Medulla oblongata (tissue), 1 donor: ENCODE measurements around the gene SMAGP.
A peak's percentile ranks its signal among the peaks of the same experiment; 100 is the strongest.
"Not testable (repeated sequence)": the region's sequence is repeated elsewhere in the genome, so short reads cannot be mapped to it uniquely, and the experiment has no call there.

Source experiments
- DNase-seq: peaks from one replicate; pipeline ENCODE4 v3.0.0-alpha.2; 2015; ENCODE audit errors: extremely low spot score

SMAGP gene

GRCh38 chr12:51264297-51264696, 5.9 kb downstream of the SMAGP start:
- DNase-seq = no peak

DNA sequence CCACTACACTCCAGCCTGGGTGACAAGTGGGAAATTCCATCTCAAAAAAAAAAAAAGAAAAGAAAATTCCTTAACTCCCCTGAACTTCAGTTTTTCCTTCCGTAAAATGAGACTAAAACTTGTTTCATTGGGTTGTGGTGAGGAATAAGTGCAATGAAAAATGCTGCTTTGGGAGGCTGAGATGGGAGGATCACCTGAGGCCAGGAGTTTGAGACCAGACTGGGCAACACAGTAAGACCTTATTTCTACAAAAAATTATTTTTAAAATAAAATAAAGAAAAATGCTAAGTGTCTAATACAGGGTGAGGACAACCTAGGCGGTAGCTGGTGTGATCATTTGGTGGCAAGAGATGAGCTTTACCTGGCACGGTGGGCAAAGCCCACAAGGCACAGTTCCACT, 6.9 kb downstream of the SMAGP start:
- no peak for DNase-seq

DNA sequence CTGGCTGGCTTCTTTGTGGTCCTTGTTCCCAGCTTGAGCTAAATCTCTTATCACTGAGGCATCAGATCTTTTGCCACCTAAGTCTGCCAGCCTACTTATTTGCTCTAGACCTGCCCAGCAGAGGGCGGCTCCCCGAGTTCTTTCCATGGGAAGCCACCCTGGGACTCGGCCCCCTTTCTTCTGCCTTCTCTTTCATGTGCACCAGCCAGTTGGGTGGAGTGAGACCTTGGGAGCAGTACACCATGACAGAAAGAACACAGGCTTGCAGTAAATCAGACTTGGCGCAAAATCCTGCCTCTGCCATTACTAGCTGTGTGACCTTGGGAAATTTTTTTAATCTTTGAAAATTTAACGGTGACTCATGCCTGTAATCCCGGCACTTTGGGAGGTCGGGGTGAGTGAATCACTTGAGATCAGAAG, 7.4 kb downstream of the SMAGP start:
- DNase-seq = no peak

DNA sequence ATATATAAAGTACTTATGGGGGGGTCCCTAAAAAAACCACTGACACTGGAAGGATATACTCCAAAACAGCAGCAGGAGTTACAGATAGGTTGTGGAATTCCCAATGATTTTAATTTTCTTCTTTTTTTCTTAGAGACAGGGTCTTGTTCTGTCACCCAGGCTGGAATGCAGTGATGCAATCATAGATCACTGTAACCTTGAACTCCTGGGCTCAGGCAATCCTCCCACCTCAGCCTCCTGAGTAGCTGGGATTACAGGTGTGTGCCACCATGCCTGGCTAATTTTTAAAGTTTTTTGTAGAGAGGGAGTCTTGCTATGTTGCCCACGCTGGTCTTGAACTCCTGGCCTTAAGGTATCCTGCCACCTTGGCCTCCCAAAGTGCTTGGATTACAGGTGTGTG, 10.6 kb downstream of the SMAGP start:
- DNase-seq = not testable (repeated sequence)

DNA sequence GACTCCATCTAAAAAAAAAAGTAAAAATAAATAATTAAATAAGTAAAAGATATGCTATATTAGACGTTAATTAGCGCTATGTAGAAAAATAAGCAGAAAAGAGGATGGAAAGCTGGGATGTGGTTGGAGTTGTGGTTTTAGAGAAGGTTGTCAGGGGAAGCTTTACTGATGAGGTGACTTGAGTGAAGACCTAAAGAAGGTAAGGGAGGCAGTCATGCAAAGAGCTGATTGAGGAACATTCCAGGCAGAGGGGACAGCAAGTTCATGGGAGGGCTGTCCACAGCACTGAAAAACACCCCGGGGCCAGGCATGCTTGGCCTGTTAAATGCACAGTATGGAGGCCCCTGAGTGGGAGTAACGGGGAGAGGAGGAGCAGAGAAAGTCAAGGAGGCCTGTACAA, 15.7 kb downstream of the SMAGP start:
- no peak for DNase-seq

- DNase-seq = no peak
These were observed 16.9 kb downstream of the SMAGP start for GRCh38 chr12:51253276-51253675.

DNA sequence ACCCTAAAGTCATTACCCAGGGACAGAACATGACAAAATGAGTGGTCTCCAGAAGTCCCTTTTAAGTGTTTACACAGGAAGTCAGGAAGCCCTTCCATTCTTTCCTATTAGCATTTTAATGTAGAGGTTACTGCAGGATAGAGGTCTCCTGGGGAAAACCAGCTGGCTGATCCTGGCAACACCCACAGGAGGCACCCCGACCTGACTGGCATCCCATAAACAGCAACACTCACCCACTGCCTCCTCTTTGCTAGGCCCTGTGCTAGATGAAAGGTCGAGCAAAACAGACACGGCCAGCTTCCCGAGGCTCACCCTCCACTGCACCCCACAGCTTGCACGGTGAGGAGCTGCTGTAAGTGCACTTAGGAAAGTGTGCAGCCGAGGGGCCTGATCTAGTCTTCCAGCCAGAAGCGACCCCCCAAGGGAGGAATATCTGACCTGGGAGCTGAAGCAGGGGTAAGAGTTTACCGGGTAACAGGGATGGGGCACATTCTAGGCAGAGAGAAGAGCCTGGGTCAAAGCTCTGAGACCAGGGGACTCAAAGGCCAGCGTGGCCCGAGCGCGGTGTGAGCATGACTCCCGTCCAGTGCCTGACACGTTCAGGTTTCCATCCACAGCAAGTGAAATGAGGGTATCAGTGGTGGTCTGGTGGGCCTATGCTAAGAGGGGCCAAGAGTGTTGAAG, 22.6 kb downstream of the SMAGP start:
- no peak for DNase-seq

- DNase-seq = peak; percentile 45
These were observed 23.9 kb downstream of the SMAGP start for GRCh38 chr12:51246254-51246853.

DNA sequence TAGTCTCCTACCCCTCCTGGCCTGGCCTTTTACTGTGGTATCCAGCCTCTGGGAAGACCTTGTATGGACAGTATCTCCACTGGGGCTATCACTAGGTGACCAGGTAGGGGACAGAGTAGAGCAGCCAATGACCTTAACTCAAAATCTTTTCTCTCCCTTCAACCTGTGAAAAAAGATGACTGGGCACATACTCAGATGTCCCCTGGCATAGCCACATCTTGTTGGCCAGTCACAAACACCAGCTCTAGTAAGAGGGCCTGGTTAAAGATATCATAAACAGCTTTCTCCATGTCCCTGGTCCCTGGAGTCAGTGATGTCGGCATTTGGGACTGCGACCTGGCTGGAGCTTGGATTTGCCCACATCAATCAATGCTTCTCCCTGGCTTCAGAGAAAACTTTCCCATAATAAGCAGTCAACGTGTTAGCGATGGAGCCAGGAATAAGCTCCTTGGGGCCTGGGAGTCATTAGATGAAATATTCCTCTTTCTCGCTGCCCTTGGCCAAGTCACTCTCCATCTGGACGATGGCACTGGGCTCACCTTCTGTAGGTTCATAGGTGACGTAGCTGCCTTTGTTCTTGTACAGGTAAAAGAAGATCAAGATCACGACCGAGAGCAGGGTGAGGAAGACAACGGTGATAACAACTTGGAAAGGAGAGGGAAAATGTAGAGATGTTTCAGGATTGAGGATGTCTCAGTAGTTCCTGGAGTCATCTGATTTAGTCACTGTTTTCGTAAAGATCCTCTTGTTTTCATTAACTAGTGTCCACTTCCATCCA, 24.6 kb downstream of the SMAGP start:
- no peak for DNase-seq

- DNase-seq = no peak
These were observed 25.9 kb downstream of the SMAGP start for GRCh38 chr12:51244269-51244668.

GRCh38 chr12:51242876-51243275, 27.3 kb downstream of the SMAGP start:
- peak; percentile 34 for DNase-seq

DNA sequence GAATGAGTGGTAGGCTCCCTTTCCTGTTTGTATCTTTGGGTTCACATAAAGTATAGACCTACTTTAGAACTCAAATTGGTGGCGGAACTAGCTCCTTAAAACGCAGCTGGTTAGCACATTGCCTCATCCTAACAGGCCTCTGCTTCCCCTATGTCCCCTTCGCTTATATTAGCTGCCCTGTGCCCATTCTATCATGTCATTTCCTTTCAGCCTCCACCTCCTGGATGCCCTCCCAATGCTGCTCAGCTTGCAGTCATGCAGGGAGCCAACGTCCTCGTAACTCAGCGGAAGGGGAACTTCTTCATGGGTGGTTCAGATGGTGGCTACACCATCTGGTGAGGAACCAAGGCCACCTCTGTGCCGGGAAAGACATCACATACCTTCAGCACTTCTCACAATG, 28.1 kb downstream of the SMAGP start:
- no peak for DNase-seq

DNA sequence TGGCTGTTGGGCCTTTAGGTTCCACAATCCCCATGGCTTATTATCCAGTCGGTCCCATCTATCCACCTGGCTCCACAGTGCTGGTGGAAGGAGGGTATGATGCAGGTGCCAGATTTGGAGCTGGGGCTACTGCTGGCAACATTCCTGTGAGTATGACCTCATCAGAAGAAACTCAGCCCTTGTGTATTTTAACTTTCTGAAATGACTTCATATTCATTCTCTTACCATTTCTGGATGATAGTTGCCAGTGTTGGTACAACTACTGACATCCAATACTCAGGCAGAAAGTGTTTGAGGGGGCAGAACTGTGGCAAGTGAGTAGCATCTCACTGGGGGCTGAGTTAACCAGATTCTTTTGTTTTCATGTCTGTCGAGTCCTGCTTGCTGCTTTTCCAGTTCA, 29.2 kb downstream of the SMAGP start:
- no peak for DNase-seq

- DNase-seq = peak; percentile 97
These were observed 31.5 kb downstream of the SMAGP start, which contains the start of gene DAZAP2 for GRCh38 chr12:51238510-51239334. DAZAP2 (plus strand) TSS chr12:51238826; CDS start chr12:51238908, 82 bp downstream.

- DNase-seq = no peak
These were observed 32.1 kb downstream of the SMAGP start for GRCh38 chr12:51238037-51238509.

GRCh38 chr12:51234530-51234929, 35.7 kb downstream of the SMAGP start:
- no peak for DNase-seq

- DNase-seq = no peak
These were observed 37.6 kb downstream of the SMAGP start for GRCh38 chr12:51232642-51233041.

- DNase-seq = no peak
These were observed 41.0 kb downstream of the SMAGP start for GRCh38 chr12:51229116-51229809.

- DNase-seq = no peak
These were observed 42.3 kb downstream of the SMAGP start for GRCh38 chr12:51227962-51228361.

GRCh38 chr12:51227112-51227511, 43.1 kb downstream of the SMAGP start:
- DNase-seq = not testable (repeated sequence)

DNA sequence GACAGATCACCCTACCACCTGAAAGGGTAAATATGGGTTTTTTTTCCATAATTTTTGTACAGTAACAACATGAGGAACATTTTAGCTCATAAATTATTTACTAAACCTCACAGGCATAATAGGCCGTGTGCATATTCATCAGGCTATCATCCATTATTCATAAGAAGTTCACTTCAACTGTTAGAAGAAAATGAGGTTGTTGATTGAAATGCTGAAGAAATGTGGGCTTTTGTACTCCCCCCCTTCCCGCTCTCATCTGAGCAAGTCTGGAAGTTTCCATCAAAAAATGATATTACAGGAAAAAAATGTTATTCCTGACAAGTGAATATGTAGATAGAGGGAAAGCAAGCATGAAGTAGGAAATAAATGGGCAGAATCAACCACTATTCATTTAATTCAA, 44.4 kb downstream of the SMAGP start:
- no peak for DNase-seq
